SK-N-MC (cell line): ENCODE measurements around the gene USP3.

ENCODE experiments used
- DNase-seq: peaks from one replicate; pipeline ENCODE4 v3.0.0-alpha.2; 2011; ENCODE audit warnings: low read depth, low spot score
- H3K27ac ChIP-seq: fragments of 200-600 bp; sonication (generic); 2 replicates; pipeline ENCODE4 v1.5.1; 2016; ENCODE audit warnings: mixed run types
- H3K36me3 ChIP-seq: fragments of 200-600 bp; sonication (generic); 2 replicates; pipeline ENCODE4 v1.6.1; 2017; ENCODE audit warnings: antibody characterized with exemption, low read length, mixed read lengths; ENCODE audit not compliant: insufficient read depth
- H3K4me3 ChIP-seq: fragments of 200-600 bp; sonication (generic); 2 replicates; pipeline ENCODE4 v1.5.1; 2016
- H3K9ac ChIP-seq: fragments of 200-600 bp; sonication (generic); 2 replicates; pipeline ENCODE4 v1.8.0; 2017; ENCODE audit warnings: mixed run types, mixed read lengths; ENCODE audit not compliant: insufficient read length
- H3K9me3 ChIP-seq: fragments of 200-600 bp; sonication (generic); 2 replicates; pipeline ENCODE4 v1.6.1; 2017; ENCODE audit warnings: low read depth, mild to moderate bottlenecking, antibody characterized with exemption, low read length, moderate library complexity, mixed read lengths
- EZH2 ChIP-seq: fragments of 200-600 bp; sonication (generic); IDR thresholded peaks from one replicate; pipeline ENCODE4 v1.6.1; 2017; ENCODE audit warnings: antibody characterized with exemption
- FOXP2 ChIP-seq: optimal IDR thresholded peaks from 2 replicates; pipeline ENCODE3; 2011; ENCODE audit warnings: mild to moderate bottlenecking, moderate library complexity; ENCODE audit not compliant: insufficient read depth; ENCODE audit errors: extremely low read length, control extremely low read depth
- POLR2AphosphoS5 ChIP-seq: IDR thresholded peaks from 2 replicates; pipeline ENCODE4 v1.6.1; 2012; ENCODE audit warnings: mild to moderate bottlenecking, low read depth, low read length, borderline replicate concordance

USP3 gene

GRCh38 chr15:63554337-63554927 lies 50.0 kb downstream of the USP3 start:
- Histone ChIP-seq H3K36me3 (peaks cover 31% of the 10 kb centered on the region), H3K9ac (no peak overlapping the region), H3K9me3 (no peaks in the 10 kb centered on the region), H3K4me3 (no peak overlapping the region), H3K27ac (no peak overlapping the region)
- DNase-seq = no peak
- no peak for TF ChIP-seq EZH2
- no peak for TF ChIP-seq FOXP2
- TF ChIP-seq POLR2AphosphoS5 = no peak

GRCh38 chr15:63555507-63555906 lies 51.1 kb downstream of the USP3 start:
- H3K9ac ChIP-seq = no peak overlapping the region
- no peaks in the 10 kb centered on the region for H3K9me3 ChIP-seq
- no peak overlapping the region for H3K4me3 ChIP-seq
- no peak for DNase-seq
- TF ChIP-seq FOXP2 (no peak), POLR2AphosphoS5 (no peak), EZH2 (no peak)
- H3K27ac ChIP-seq = no peak overlapping the region
- peaks cover 37% of the 10 kb centered on the region for H3K36me3 ChIP-seq

- Histone ChIP-seq H3K27ac (no peak overlapping the region), H3K36me3 (peaks cover 43% of the 10 kb centered on the region), H3K9me3 (no peaks in the 10 kb centered on the region), H3K4me3 (no peak overlapping the region), H3K9ac (no peak overlapping the region)
- no peak for DNase-seq
- TF ChIP-seq EZH2 = no peak
- TF ChIP-seq FOXP2 = no peak
- TF ChIP-seq POLR2AphosphoS5 = no peak
These were observed 51.9 kb downstream of the USP3 start for GRCh38 chr15:63556246-63556645.

- Histone ChIP-seq H3K27ac (no peak overlapping the region), H3K36me3 (peaks cover 48% of the 10 kb centered on the region), H3K9me3 (no peaks in the 10 kb centered on the region), H3K4me3 (no peak overlapping the region), H3K9ac (no peak overlapping the region)
- TF ChIP-seq FOXP2 (no peak), EZH2 (no peak), POLR2AphosphoS5 (no peak)
- DNase-seq = no peak
These were observed 52.3 kb downstream of the USP3 start for GRCh38 chr15:63556736-63557135.

GRCh38 chr15:63559753-63560152 lies 55.4 kb downstream of the USP3 start:
- Histone ChIP-seq H3K4me3 (no peak overlapping the region), H3K9me3 (no peaks in the 10 kb centered on the region), H3K9ac (no peak overlapping the region), H3K27ac (no peak overlapping the region), H3K36me3 (peaks cover 55% of the 10 kb centered on the region)
- no peak for TF ChIP-seq EZH2
- DNase-seq = no peak

GRCh38 chr15:63560741-63561448 lies 56.5 kb downstream of the USP3 start:
- H3K9me3 ChIP-seq = no peaks in the 10 kb centered on the region
- no peak overlapping the region for H3K4me3 ChIP-seq
- H3K9ac ChIP-seq = no peak overlapping the region
- no peak for TF ChIP-seq FOXP2
- no peak for TF ChIP-seq EZH2
- TF ChIP-seq POLR2AphosphoS5 = no peak
- H3K27ac ChIP-seq = no peak overlapping the region
- no peak for DNase-seq
- H3K36me3 ChIP-seq = peaks cover 57% of the 10 kb centered on the region

GRCh38 chr15:63564093-63564492 lies 59.7 kb downstream of the USP3 start:
- H3K36me3 ChIP-seq = peaks cover 48% of the 10 kb centered on the region

GRCh38 chr15:63565536-63566186 lies 61.3 kb downstream of the USP3 start:
- no peaks in the 10 kb centered on the region for H3K9me3 ChIP-seq
- no peak overlapping the region for H3K27ac ChIP-seq
- no peak overlapping the region for H3K9ac ChIP-seq
- H3K4me3 ChIP-seq = no peak overlapping the region
- no peak for DNase-seq
- no peak for TF ChIP-seq POLR2AphosphoS5
- no peak for TF ChIP-seq FOXP2
- TF ChIP-seq EZH2 = no peak
- H3K36me3 ChIP-seq = peaks cover 50% of the 10 kb centered on the region

More at GRCh38 chr15:63564093-63564492, 59.7 kb downstream of the USP3 start:
- no peak overlapping the region for H3K27ac ChIP-seq
- TF ChIP-seq POLR2AphosphoS5 (no peak), FOXP2 (no peak), EZH2 (no peak)
- H3K4me3 ChIP-seq = no peak overlapping the region
- DNase-seq = no peak
- no peak overlapping the region for H3K9ac ChIP-seq
- no peaks in the 10 kb centered on the region for H3K9me3 ChIP-seq
